SK-N-SH treated with all-trans-retinoic acid at 6 μM for 48 hours (cell line): ENCODE results near the gene TMPRSS5.

ENCODE experiments used
- ATAC-seq: fragments of 200-7000 bp; cut with Tn5 transposase; 3 replicates; pipeline ENCODE4 v1.9.1; 2020; ENCODE audit warnings: mild to moderate bottlenecking, moderate library complexity
- ARNTL ChIP-seq: fragments of 450-650 bp; formaldehyde crosslinking; IDR thresholded peaks from 2 replicates; pipeline ENCODE4 v1.5.0; 2020; ENCODE audit warnings: low read depth, mild to moderate bottlenecking, moderate library complexity, borderline replicate concordance
- BACH2 ChIP-seq: fragments of 250-450 bp; sonication (Bioruptor Pico); IDR thresholded peaks from 2 replicates; pipeline ENCODE4 v1.9.0; 2021; ENCODE audit warnings: mild to moderate bottlenecking, borderline replicate concordance
- CSDC2 ChIP-seq: fragments of 250-450 bp; sonication (Bioruptor Pico); IDR thresholded peaks from 2 replicates; pipeline ENCODE4 v1.5.0; 2020; ENCODE audit warnings: mild to moderate bottlenecking, moderate library complexity
- CSRNP3 ChIP-seq: fragments of 250-450 bp; sonication (Bioruptor Pico); IDR thresholded peaks from 2 replicates; pipeline ENCODE4 v1.5.1; 2021; ENCODE audit warnings: mild to moderate bottlenecking, moderate library complexity
- ESRRG ChIP-seq: fragments of 250-450 bp; sonication (Bioruptor Pico); IDR thresholded peaks from 2 replicates; pipeline ENCODE4 v1.6.1; 2021; ENCODE audit warnings: mild to moderate bottlenecking
- GLIS3 ChIP-seq: fragments of 250-450 bp; sonication (Bioruptor Pico); IDR thresholded peaks from 2 replicates; pipeline ENCODE4 v1.5.0; 2020; ENCODE audit warnings: mild to moderate bottlenecking, moderate library complexity
- ISL1 ChIP-seq: fragments of 250-450 bp; sonication (Bioruptor Pico); IDR thresholded peaks from 2 replicates; pipeline ENCODE4 v2.1.2; 2022; ENCODE audit warnings: mild to moderate bottlenecking, moderate library complexity
- OSR1 ChIP-seq: fragments of 250-450 bp; sonication (Bioruptor Pico); IDR thresholded peaks from 2 replicates; pipeline ENCODE4 v1.8.0; 2022; ENCODE audit warnings: moderate library complexity, mild to moderate bottlenecking, inconsistent platforms
- PATZ1 ChIP-seq: fragments of 250-450 bp; sonication (Bioruptor Pico); IDR thresholded peaks from 2 replicates; pipeline ENCODE4 v1.8.0; 2020; ENCODE audit warnings: mild to moderate bottlenecking, moderate library complexity, borderline replicate concordance
- RARB ChIP-seq: fragments of 250-450 bp; sonication (Bioruptor Pico); IDR thresholded peaks from 2 replicates; pipeline ENCODE4 v1.8.0; 2021; ENCODE audit warnings: mild to moderate bottlenecking, moderate library complexity
- SNAI2 ChIP-seq: fragments of 250-450 bp; sonication (Bioruptor Pico); IDR thresholded peaks from 2 replicates; pipeline ENCODE4 v1.5.0; 2020; ENCODE audit warnings: mild to moderate bottlenecking, moderate library complexity
- TCF4 ChIP-seq: fragments of 250-450 bp; sonication (Bioruptor Pico); IDR thresholded peaks from 2 replicates; pipeline ENCODE4 v1.8.0; 2021; ENCODE audit warnings: mild to moderate bottlenecking, moderate library complexity, borderline replicate concordance
- TOX ChIP-seq: fragments of 250-450 bp; sonication (Bioruptor Pico); IDR thresholded peaks from 2 replicates; pipeline ENCODE4 v1.8.0; 2021; ENCODE audit warnings: mild to moderate bottlenecking, moderate library complexity, borderline replicate concordance
- TSHZ2 ChIP-seq: fragments of 250-450 bp; sonication (Bioruptor Pico); IDR thresholded peaks from 2 replicates; pipeline ENCODE4 v1.5.0; 2020; ENCODE audit warnings: mild to moderate bottlenecking, moderate library complexity
- ZFP3 ChIP-seq: fragments of 250-450 bp; sonication (Bioruptor Pico); IDR thresholded peaks from 2 replicates; pipeline ENCODE4 v1.5.0; 2020; ENCODE audit warnings: mild to moderate bottlenecking, moderate library complexity
- ZFP30 ChIP-seq: fragments of 450-650 bp; formaldehyde crosslinking; IDR thresholded peaks from 2 replicates; pipeline ENCODE4 v1.5.0; 2022; ENCODE audit warnings: mild to moderate bottlenecking, moderate library complexity
- ZNF565 ChIP-seq: fragments of 450-650 bp; formaldehyde crosslinking; conservative IDR thresholded peaks from 2 replicates; pipeline ENCODE4 v1.5.0; 2020; ENCODE audit warnings: low read depth, mild to moderate bottlenecking, moderate library complexity
- ZNF70 ChIP-seq: fragments of 450-650 bp; formaldehyde crosslinking; IDR thresholded peaks from 2 replicates; pipeline ENCODE4 v1.5.0; 2020; ENCODE audit warnings: mild to moderate bottlenecking, moderate library complexity
- ZNF8 ChIP-seq: fragments of 450-650 bp; formaldehyde crosslinking; IDR thresholded peaks from 2 replicates; pipeline ENCODE4 v1.5.0; 2020; ENCODE audit warnings: mild to moderate bottlenecking, moderate library complexity

The TMPRSS5 gene

GRCh38 chr11:113642090-113642489 lies 64.0 kb downstream of the TMPRSS5 start:
- TF ChIP-seq ARNTL (CRISPR knock-in tag) (no peak), ZNF8 (CRISPR knock-in tag) (no peak)
- TF ChIP-seq, all 23 proteins: peak for 0
- no peak for ATAC-seq

- no peak for ATAC-seq
Observed at GRCh38 chr11:113638376-113638775, 67.7 kb downstream of the TMPRSS5 start.

GRCh38 chr11:113637636-113638035 lies 68.5 kb downstream of the TMPRSS5 start:
- no peak for ATAC-seq
- TF ChIP-seq RARB (CRISPR knock-in tag), result no peak
- TF ChIP-seq TOX (CRISPR knock-in tag), result no peak
- TF ChIP-seq ZNF70, result no peak
- TF ChIP-seq ESRRG (CRISPR knock-in tag), result no peak
- no peak for TF ChIP-seq OSR1 (CRISPR knock-in tag)
- no peak for TF ChIP-seq ZFP30 (CRISPR knock-in tag)
- TF ChIP-seq TCF4 (CRISPR knock-in tag), result no peak
- TF ChIP-seq GLIS3 (CRISPR knock-in tag), result no peak
- no peak for TF ChIP-seq ZNF565
- no peak for TF ChIP-seq CSDC2
- TF ChIP-seq ZFP3, result no peak
- no peak for TF ChIP-seq BACH2
- TF ChIP-seq CSRNP3, result no peak
- no peak for TF ChIP-seq PATZ1 (CRISPR knock-in tag)
- TF ChIP-seq ISL1 (CRISPR knock-in tag), result no peak

More at GRCh38 chr11:113638376-113638775, 67.7 kb downstream of the TMPRSS5 start:
- no peak for TF ChIP-seq TSHZ2
- no peak for TF ChIP-seq SNAI2
- TF ChIP-seq PATZ1 (CRISPR knock-in tag), result no peak
- TF ChIP-seq CSRNP3, result no peak
- TF ChIP-seq ZNF8 (CRISPR knock-in tag), result no peak
- TF ChIP-seq ZNF565, result no peak
- TF ChIP-seq ESRRG (CRISPR knock-in tag), result no peak
- no peak for TF ChIP-seq ISL1 (CRISPR knock-in tag)
- TF ChIP-seq, all 23 proteins: peak for 0
